Superior temporal gyrus (tissue), 1 donor: Measurements from ENCODE around the gene CD274.
"Not testable (repeated sequence)": the region's sequence is repeated elsewhere in the genome, so short reads cannot be mapped to it uniquely, and the experiment has no call there.

Experiments
- DNase-seq: peaks from one replicate; pipeline ENCODE4 v3.0.0-alpha.2; 2016; ENCODE audit errors: extremely low spot score

Gene CD274

GRCh38 chr9:5466766-5467165, 16.4 kb downstream of the CD274 start:
- DNase-seq: no peak

GRCh38 chr9:5468850-5469249, 18.5 kb downstream of the CD274 start:
- DNase-seq: no peak

DNA sequence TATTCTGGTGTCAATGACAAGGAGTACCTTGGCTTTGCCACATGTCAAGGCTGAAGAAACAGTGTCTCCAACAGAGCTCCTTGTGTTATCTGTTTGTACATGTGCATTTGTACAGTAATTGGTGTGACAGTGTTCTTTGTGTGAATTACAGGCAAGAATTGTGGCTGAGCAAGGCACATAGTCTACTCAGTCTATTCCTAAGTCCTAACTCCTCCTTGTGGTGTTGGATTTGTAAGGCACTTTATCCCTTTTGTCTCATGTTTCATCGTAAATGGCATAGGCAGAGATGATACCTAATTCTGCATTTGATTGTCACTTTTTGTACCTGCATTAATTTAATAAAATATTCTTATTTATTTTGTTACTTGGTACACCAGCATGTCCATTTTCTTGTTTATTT, 19.8 kb downstream of the CD274 start:
- no peak for DNase-seq

GRCh38 chr9:5470816-5471215, 20.5 kb downstream of the CD274 start:
- no peak for DNase-seq

DNA sequence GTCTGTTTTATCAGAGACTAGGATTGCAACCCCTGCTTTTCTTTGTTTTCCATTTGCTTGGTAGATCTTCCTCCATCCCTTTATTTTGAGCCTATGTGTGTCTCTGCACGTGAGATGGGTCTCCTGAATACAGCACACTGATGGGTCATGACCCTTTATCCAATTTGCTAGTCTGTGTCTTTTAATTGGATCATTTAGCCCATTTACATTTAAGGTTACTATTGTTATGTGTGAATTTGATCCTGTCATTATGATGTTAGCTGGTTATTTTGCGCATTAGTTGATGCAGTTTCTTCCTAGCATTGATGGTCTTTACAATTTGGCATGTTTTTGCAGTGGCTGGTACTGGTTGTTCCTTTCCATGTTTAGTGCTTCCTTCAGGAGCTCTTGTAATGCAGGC, 25.3 kb downstream of the CD274 start:
- DNase-seq: not testable (repeated sequence)

GRCh38 chr9:5478206-5478605, 27.9 kb downstream of the CD274 start:
- no peak for DNase-seq

DNA sequence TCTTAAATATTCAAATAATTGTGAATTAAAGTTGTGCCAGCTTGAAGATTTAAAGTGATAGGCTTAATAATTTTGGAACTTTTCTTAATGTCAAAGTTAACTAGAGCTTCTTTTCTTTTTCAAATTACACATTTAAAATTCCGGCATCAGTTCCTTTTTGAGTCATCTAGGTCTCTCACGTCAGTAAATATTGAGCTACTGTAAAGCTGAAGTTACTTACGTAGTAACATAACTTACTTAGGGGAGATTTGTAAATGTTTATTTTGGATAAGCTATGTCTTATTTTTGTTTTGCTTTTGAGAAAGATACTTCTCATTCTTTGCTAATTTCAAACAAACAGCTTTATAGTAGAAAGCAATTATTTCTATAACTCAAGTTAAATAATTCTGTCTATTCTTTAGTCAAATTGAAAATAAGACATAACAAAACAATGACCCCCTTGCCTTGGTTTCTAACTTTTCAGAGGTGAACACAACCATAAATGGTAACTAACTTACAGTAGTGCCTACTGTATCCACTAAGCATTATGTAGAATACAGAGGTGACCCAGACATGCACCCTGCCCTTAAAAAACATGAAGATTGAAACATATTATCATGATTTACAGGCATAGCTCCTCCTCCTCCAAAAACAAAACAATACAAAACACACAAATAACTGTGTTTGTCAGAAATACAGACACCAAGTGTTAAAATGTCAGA, 29.8 kb downstream of the CD274 start:
- DNase-seq: no peak

DNA sequence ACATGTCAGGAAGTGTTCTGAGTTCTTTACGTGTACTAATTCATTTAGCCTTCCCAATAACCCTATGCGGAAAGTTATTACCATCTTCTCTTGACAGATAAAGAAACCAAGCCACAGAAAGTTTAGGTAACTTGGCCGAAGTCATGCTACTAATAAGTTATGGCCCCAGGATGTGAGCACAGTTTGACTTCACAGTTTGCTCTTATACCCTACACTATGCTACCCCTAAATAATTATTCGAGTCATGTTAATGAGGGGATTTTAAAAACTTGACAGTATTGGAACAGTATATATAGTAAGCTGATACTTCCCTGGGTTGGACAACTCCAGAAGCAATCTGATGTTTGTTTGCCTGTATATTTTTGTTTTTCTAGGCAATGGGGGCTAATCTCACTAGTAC, 30.6 kb downstream of the CD274 start:
- DNase-seq: no peak

- DNase-seq: no peak
Measured at GRCh38 chr9:5481322-5482040, 31.1 kb downstream of the CD274 start.

DNA sequence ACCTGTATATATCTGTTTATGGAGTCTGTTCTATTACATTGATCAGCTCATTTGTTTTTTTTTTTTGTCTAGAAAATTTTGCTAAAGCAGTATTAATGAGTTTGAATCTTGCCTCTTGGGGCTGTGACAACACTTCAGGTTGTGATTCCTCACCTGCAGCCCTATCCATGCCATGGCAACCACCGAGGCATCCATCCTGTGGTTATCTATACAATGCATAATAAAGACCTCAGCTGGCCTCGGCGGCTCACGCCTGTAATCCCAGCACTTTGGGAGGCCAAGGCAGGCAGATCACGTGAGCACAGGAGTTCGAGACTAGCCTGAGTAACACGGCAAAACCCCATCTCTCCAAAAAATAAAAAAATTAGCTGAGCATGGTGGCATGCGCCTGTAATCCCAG, 31.9 kb downstream of the CD274 start:
- no peak for DNase-seq

DNA sequence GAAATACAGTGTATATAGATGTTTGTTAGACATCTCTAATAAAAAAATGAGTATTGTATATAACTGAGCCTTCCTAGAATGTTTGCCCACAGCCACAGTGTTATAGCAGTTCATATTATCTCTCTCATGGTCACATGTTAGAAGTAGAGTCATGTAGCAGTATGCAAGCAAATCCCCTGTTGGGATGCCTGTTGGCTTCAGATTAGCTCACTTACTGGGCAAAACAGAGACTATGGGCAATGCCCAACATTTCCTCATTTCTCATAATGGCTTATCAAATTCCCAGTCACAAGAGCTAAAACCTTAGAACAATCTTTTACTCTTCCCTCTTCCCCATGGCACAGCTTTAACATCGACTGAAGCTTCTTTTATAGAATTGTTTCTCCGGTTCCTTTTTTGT, 33.0 kb downstream of the CD274 start:
- no peak for DNase-seq

DNA sequence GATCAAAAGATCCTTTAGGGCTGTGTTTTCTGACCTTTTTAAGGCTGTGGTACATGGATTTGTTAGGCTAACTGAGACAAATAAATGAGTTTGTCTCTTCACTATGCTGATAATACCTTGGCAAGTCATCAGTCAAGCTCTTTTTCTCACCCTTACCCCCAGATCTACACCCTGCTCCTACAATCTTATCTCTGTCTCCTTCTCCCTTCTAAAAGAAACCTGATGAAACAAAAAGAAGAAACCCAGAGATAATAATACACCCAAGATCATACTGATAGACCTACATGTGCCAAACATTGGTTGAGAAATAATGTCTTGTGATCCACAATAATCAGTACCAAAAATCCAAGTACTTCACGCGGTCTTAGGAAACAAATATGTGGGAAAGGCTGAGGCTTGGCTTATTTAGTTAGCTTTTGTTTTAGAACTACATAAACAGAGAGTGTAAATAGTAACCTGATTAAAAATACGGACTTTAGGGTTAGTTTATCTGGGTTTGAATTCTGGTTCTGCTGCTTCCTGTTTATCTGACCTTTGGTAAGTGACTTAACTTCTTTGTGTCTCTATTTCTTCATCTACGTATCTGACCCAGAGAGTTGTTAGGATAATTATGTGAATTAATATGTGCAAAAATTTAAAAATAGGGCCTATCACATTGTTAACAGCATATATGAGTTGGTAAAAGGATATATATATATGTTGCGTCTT, 35.2 kb downstream of the CD274 start:
- no peak for DNase-seq

GRCh38 chr9:5486988-5487387, 36.6 kb downstream of the CD274 start:
- DNase-seq: no peak

DNA sequence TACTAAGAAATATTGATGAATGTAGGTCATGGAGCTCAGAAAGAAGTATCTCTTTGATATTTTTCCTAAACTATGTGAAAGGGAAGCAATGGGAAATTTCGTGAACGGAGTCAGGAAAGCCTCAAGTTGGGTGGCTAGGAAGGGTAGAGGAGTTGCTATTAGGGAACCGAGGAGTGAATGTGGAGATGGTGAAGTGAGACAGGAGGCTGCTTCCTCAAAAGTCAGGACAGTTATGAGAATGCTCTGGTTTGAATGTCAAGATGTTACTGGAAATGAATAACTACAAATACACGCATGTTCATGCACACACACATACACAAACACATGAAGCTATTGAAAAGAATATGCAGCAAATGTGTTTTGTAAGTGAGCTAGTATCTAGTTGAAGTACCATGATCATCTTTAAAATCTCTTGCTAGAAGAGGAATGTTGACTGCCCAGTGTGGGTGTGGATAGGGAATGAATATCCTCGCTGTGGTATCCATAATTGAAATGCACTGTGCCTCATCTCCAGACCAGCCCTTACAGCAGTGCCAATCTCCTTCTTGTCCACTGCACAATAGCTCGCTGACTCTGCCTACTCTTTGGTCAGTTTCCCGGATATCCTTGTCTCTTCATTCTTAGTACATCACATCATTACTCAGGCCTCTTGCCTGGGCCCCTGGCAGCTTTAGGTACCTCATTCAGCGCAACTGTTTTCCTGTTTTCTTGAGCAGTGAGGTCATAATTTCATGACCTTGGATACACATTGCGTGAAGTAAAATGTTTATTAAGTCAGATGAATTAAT, 38.1 kb downstream of the CD274 start:
- no peak for DNase-seq

DNA sequence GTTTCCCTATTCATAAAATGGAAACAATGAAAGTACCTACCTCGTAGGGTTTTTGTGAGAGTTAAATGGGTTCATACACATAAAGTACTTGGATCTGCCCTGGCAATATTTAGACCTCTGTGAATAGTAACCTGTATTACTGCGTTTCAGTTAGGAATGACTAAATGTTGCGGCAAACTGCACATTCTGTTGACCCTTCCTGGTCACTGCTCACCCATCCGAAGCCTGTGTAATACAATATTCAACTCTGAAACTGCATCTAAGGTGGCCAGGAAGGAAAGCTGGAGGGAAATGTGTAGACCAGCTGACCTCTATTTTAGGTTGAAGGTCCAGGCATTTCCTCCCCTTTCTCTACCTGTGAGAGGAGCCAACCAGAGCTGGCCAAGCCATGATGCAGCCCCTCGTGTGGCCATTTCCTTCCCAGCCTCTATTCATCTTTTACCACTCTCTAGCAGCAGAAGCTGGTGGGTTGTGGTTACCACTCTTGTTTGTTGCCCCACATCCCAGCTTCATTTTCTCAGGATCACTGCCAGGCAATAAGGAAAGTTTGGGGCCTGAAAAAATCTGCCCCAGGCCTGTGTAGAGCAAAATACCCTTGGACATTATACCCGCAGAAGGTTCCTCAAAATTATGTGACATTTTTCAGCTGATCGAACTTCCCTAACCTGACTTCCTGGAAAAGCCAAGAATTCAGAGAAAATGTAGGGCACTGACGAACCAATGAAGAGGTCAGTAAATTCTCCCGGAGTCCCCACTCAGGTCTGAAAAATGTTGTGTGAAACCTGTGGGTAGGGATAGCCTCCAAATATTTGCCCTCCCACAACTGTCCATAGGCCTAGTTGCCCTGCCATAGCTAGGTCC, 39.5 kb downstream of the CD274 start:
- DNase-seq: no peak

GRCh38 chr9:5492965-5493678, 42.8 kb downstream of the CD274 start:
- DNase-seq: no peak

GRCh38 chr9:5493679-5494511, 43.6 kb downstream of the CD274 start:
- no peak for DNase-seq

DNA sequence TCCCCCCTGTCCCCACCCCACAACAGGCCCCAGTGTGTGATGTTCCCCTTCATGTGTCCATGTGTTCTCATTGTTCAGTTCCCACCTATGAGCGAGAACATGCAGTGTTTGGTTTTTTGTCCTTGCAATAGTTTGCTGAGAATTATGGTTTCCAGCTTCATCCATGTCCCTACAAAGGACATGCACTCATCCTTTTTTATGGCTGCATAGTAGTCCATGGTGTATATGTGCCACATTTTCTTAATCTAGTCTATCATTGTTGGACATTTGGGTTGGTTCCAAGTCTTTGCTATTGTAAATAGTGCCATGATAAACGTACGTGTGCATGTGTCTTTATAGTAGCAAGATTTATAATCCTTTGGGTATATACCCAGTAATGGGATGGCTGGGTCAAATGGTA, 44.4 kb downstream of the CD274 start:
- not testable (repeated sequence) for DNase-seq

DNA sequence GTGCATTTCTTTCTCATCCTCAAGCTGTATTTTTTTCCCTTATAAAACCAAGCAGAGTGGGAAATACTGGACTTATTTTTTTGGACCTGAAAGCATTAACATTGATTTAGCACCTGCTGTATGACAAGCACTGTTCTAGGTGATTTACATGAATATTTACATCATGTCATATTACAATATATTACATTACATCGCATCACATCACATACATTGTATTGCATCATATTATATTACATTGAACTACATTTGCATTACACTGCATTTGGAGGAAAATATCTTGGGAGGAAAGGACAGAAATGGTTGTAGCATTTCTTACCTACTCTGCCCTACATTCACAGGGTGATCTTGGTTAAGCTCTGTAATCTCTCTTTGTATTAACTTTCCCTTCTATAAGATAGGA, 48.8 kb downstream of the CD274 start:
- DNase-seq: no peak
